ENCODE measurements around the gene ZNF175. TPM values are rescaled to one million over a fixed set of nuclear protein-coding genes. Genes with fewer than 3 reads are reported as not detected.
A peak's percentile ranks its signal among the peaks of the same experiment; 100 is the strongest.

The ZNF175 gene
- total and polyA plus RNA-seq, 9 of the 15 experiments (the other 6 are each of a cell fraction or from before 2014, with no cell fraction given) = 3.7 to 37.9 (median 14.0) TPM

- TF ChIP-seq, protein P1, sequence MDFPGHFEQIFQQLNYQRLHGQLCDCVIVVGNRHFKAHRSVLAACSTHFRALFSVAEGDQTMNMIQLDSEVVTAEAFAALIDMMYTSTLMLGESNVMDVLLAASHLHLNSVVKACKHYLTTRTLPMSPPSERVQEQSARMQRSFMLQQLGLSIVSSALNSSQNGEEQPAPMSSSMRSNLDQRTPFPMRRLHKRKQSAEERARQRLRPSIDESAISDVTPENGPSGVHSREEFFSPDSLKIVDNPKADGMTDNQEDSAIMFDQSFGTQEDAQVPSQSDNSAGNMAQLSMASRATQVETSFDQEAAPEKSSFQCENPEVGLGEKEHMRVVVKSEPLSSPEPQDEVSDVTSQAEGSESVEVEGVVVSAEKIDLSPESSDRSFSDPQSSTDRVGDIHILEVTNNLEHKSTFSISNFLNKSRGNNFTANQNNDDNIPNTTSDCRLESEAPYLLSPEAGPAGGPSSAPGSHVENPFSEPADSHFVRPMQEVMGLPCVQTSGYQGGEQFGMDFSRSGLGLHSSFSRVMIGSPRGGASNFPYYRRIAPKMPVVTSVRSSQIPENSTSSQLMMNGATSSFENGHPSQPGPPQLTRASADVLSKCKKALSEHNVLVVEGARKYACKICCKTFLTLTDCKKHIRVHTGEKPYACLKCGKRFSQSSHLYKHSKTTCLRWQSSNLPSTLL (IDR thresholded peaks at IDR 0.05) = 0 out of 2 replicates have a peak, but pooled peaks have one; percentile 37
- TF ChIP-seq ZNF76 (CRISPR knock-in tag; IDR thresholded peaks at IDR 0.05; ENCODE audit: borderline replicate concordance) (no peak), STAT5B (CRISPR knock-in tag; IDR thresholded peaks at IDR 0.05) (no peak), NFATC3 (IDR thresholded peaks at IDR 0.05) (no peak), TOE1 (IDR thresholded peaks at IDR 0.05; ENCODE audit: borderline replicate concordance) (peak; percentile 59; the same call in 1 of the 2 replicates), TOE1 (CRISPR knock-in tag; IDR thresholded peaks at IDR 0.05; ENCODE audit: borderline replicate concordance, low read depth) (no peak), ETS1 (conservative IDR thresholded peaks at IDR 0.05; ENCODE audit: control insufficient read depth, low read depth, low read length) (no peak), PHF21A (IDR thresholded peaks at IDR 0.05; ENCODE audit: borderline replicate concordance, low read depth) (no peak), CBX8 (IDR thresholded peaks at IDR 0.05; ENCODE audit: borderline replicate concordance, extremely low read depth, low read depth, low read length, poor library complexity, severe bottlenecking) (no peak), ZNF717 (CRISPR knock-in tag; IDR thresholded peaks at IDR 0.05) (no peak), MTA2 (IDR thresholded peaks at IDR 0.05; ENCODE audit: low read depth) (no peak), EZH2 (IDR thresholded peaks at IDR 0.05; ENCODE audit: borderline replicate concordance, low read depth, low read length) (no peak), SRSF9 (IDR thresholded peaks at IDR 0.05; ENCODE audit: borderline replicate concordance, low read depth, low read length) (no peak), GATAD2B (IDR thresholded peaks at IDR 0.05; ENCODE audit: borderline replicate concordance) (no peak), MAZ (CRISPR knock-in tag; conservative IDR thresholded peaks at IDR 0.05 in 1 of 2, IDR thresholded peaks at IDR 0.05 in 1 of 2) (no peak; a peak in 1 of 4 replicates), MTF1 (CRISPR knock-in tag; IDR thresholded peaks at IDR 0.05; ENCODE audit: borderline replicate concordance) (no peak), GTF2A2 (tag; IDR thresholded peaks at IDR 0.05) (0 out of 2 replicates have a peak, but pooled peaks have one; percentile 14), ZNF23 (CRISPR knock-in tag; IDR thresholded peaks at IDR 0.05) (no peak), ZNF707 (CRISPR knock-in tag; conservative IDR thresholded peaks at IDR 0.05) (no peak), ADNP (tag; IDR thresholded peaks at IDR 0.05) (no peak), CTBP1 (IDR thresholded peaks at IDR 0.05; ENCODE audit: borderline replicate concordance) (peak; percentile 66)
- TF ChIP-seq, protein P2, sequence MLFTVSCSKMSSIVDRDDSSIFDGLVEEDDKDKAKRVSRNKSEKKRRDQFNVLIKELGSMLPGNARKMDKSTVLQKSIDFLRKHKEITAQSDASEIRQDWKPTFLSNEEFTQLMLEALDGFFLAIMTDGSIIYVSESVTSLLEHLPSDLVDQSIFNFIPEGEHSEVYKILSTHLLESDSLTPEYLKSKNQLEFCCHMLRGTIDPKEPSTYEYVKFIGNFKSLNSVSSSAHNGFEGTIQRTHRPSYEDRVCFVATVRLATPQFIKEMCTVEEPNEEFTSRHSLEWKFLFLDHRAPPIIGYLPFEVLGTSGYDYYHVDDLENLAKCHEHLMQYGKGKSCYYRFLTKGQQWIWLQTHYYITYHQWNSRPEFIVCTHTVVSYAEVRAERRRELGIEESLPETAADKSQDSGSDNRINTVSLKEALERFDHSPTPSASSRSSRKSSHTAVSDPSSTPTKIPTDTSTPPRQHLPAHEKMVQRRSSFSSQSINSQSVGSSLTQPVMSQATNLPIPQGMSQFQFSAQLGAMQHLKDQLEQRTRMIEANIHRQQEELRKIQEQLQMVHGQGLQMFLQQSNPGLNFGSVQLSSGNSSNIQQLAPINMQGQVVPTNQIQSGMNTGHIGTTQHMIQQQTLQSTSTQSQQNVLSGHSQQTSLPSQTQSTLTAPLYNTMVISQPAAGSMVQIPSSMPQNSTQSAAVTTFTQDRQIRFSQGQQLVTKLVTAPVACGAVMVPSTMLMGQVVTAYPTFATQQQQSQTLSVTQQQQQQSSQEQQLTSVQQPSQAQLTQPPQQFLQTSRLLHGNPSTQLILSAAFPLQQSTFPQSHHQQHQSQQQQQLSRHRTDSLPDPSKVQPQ (CRISPR knock-in tag; IDR thresholded peaks at IDR 0.05; ENCODE audit: borderline replicate concordance) = no peak
Observed at GRCh38 chr19:51541458-51542357, 29.4 kb upstream of the ZNF175 start (continued).

Measured in K562 (cell line).